Measurements from ENCODE around the gene TRMT13.

The TRMT13 gene

GRCh38 chr1:100162881-100163280, 29.9 kb downstream of the TRMT13 start:
- TF ChIP-seq CTCF (IDR thresholded peaks at IDR 0.05; ENCODE audit: low read depth, low read length) (no peak), MAX (IDR thresholded peaks at IDR 0.05; ENCODE audit: low read depth, low read length) (no peak), MYC (IDR thresholded peaks at IDR 0.05; ENCODE audit: low read depth, low read length) (no peak), POLR2A (IDR thresholded peaks at IDR 0.05; ENCODE audit: extremely low read depth, insufficient read length) (no peak)

GRCh38 chr1:100164216-100164615, 31.3 kb downstream of the TRMT13 start:
- TF ChIP-seq MYC (IDR thresholded peaks at IDR 0.05; ENCODE audit: low read depth, low read length) (no peak), CTCF (IDR thresholded peaks at IDR 0.05; ENCODE audit: low read depth, low read length) (no peak), POLR2A (IDR thresholded peaks at IDR 0.05; ENCODE audit: extremely low read depth, insufficient read length) (no peak), MAX (IDR thresholded peaks at IDR 0.05; ENCODE audit: low read depth, low read length) (no peak)
- no peak for DNase-seq (ENCODE audit: low read depth)
- H3K4me3 ChIP-seq (ENCODE audit: low read depth, low read length), result no peak overlapping the region

More at GRCh38 chr1:100162881-100163280, 29.9 kb downstream of the TRMT13 start:
- H3K4me3 ChIP-seq (ENCODE audit: low read depth, low read length), result no peak overlapping the region
- DNase-seq (ENCODE audit: low read depth), result no peak

- no peak for DNase-seq (ENCODE audit: low read depth)
- no peak overlapping the region for H3K4me3 ChIP-seq (ENCODE audit: low read depth, low read length)
- TF ChIP-seq MYC (IDR thresholded peaks at IDR 0.05; ENCODE audit: low read depth, low read length) (no peak), POLR2A (IDR thresholded peaks at IDR 0.05; ENCODE audit: extremely low read depth, insufficient read length) (no peak), CTCF (IDR thresholded peaks at IDR 0.05; ENCODE audit: low read depth, low read length) (no peak), MAX (IDR thresholded peaks at IDR 0.05; ENCODE audit: low read depth, low read length) (no peak)
Measured at GRCh38 chr1:100164702-100165101, 31.7 kb downstream of the TRMT13 start.

GRCh38 chr1:100168051-100168450, 35.1 kb downstream of the TRMT13 start:
- DNase-seq (ENCODE audit: low read depth), result no peak
- H3K4me3 ChIP-seq (ENCODE audit: low read depth, low read length), result no peak overlapping the region
- TF ChIP-seq MAX (IDR thresholded peaks at IDR 0.05; ENCODE audit: low read depth, low read length), result no peak
- TF ChIP-seq CTCF (IDR thresholded peaks at IDR 0.05; ENCODE audit: low read depth, low read length), result no peak
- TF ChIP-seq MYC (IDR thresholded peaks at IDR 0.05; ENCODE audit: low read depth, low read length), result no peak
- TF ChIP-seq POLR2A (IDR thresholded peaks at IDR 0.05; ENCODE audit: extremely low read depth, insufficient read length), result no peak

GRCh38 chr1:100177295-100178041, 44.5 kb downstream of the TRMT13 start:
- no peak for DNase-seq (ENCODE audit: low read depth)
- no peak overlapping the region for H3K4me3 ChIP-seq (ENCODE audit: low read depth, low read length)
- TF ChIP-seq CTCF (IDR thresholded peaks at IDR 0.05; ENCODE audit: low read depth, low read length) (no peak), MAX (IDR thresholded peaks at IDR 0.05; ENCODE audit: low read depth, low read length) (no peak), MYC (IDR thresholded peaks at IDR 0.05; ENCODE audit: low read depth, low read length) (no peak), POLR2A (IDR thresholded peaks at IDR 0.05; ENCODE audit: extremely low read depth, insufficient read length) (no peak)

Data from NB4 (cell line).